Measurements from ENCODE around the gene PNKD.
A peak's percentile ranks its signal among the peaks of the same experiment; 100 is the strongest.

Gene PNKD

GRCh38 chr2:218383892-218384519 is 113.7 kb downstream of the PNKD start:
- no peak for DNase-seq

- DNase-seq = no peak
Measured at GRCh38 chr2:218384975-218385374, 114.7 kb downstream of the PNKD start.

DNA sequence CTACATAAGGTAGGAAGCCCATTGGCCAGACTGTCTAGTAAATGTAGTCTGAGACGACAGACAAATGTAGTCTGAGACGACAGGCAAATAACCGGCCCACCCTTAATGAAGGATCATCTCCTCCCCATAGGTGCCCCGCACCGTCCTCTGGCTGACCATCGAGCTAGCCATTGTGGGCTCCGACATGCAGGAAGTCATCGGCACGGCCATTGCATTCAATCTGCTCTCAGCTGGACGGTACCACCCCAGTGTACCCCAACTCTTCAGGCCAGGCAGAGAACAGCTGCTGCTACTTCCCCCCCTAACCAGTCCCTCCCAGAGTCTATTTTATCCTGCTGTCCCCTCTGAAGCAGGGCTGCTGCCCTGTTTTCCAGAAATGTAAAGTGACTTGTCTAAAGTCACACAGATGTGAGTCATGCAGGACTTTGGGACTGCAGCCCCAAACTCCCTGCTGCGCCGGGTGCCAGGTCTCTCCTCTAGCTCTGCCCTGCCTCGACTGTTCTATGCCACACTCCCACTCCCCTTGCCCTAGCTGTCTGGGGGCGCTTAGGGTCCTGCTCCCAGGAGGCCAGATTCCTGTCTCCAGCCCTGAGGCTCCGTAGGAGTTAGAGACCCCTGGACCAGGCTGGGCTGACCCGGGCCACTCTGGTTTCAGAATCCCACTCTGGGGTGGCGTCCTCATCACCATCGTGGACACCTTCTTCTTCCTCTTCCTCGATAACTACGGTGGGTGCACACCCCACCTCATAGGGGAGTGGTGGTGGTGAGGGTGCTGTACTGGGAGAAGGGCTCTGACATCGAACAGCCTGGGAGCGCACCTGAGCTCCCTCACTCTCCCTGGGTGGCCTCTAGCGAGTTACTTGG is 116.4 kb downstream of the PNKD start:
- DNase-seq = no peak

DNA sequence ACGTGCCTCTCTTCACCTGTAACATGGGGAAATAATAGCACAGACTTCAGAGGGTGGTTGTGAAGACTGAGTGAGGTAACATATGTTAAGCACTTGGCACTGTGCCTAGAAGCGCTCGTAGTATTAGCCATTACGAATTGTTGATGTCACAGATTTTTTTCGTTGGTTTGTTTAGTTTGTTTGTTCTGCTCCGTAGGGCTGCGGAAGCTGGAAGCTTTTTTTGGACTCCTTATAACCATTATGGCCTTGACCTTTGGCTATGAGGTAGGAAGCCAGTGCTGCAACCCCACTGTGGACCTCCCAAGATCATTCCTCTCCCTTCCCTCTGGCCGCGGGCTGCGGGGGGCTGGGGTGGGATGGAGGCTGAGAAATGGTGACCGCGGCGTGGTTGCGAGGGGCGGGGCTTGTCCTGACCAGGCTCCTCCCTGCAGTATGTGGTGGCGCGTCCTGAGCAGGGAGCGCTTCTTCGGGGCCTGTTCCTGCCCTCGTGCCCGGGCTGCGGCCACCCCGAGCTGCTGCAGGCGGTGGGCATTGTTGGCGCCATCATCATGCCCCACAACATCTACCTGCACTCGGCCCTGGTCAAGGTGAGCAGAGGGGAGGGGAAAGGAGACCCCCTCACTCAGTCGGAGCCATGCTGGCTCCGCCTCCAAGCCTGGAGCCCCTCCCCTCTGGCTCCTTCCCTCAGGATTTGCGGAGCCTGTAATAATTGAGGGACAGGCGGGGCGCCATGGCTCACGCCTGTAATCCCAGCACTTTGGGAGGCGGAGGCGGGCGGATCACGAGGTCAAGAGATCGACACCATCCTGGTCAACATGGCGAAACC is 117.3 kb downstream of the PNKD start:
- DNase-seq = no peak

DNA sequence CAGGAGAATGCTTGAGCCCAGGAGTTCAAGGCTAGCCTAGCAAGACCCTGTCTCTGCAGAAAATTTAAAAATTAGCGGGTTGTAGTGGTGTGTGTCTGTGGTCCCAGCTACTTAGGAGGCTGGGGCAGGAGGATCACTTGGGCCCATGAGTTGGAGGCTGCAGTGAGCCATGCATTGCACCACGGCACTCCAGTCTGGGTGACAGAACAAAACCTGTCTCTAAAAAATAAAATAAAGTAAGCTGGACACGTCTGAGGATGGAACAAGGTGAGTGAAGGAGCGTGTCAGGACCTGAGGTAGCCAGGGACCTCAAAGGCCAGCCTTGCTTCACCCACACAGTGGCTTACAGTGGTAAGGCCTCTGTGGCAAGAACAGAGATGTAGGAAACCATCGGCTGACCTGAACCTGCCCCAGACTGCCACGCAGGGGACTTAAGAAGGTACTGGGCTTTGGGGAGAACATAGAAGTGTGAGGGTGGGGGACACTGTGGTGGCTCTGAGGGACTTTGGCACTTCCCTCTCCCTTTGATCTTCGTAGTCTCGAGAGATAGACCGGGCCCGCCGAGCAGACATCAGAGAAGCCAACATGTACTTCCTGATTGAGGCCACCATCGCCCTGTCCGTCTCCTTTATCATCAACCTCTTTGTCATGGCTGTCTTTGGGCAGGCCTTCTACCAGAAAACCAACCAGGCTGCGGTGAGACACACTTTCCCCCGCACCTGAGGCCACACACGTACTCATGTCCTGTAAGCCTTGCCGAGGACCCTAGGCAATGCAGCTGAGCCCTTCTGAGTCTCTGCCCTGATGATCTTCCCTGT is 119.2 kb downstream of the PNKD start:
- DNase-seq = no peak

DNA sequence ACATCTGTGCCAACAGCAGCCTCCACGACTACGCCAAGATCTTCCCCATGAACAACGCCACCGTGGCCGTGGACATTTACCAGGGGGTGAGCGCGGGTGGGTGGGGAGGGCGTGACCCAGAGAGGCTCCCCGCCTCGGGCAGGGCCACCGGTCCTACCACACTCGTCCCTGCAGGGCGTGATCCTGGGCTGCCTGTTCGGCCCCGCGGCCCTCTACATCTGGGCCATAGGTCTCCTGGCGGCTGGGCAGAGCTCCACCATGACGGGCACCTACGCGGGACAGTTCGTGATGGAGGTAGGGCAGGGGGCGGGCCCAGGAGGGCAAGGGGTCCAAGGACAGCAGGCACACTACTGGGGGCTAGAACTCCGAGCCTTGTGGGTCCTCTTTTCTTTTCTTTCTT is 120.9 kb downstream of the PNKD start:
- no peak for DNase-seq

- no peak for DNase-seq
Measured at GRCh38 chr2:218392459-218392858, 122.1 kb downstream of the PNKD start.

- no peak for DNase-seq
Measured at GRCh38 chr2:218392891-218393462, 122.7 kb downstream of the PNKD start.

DNA sequence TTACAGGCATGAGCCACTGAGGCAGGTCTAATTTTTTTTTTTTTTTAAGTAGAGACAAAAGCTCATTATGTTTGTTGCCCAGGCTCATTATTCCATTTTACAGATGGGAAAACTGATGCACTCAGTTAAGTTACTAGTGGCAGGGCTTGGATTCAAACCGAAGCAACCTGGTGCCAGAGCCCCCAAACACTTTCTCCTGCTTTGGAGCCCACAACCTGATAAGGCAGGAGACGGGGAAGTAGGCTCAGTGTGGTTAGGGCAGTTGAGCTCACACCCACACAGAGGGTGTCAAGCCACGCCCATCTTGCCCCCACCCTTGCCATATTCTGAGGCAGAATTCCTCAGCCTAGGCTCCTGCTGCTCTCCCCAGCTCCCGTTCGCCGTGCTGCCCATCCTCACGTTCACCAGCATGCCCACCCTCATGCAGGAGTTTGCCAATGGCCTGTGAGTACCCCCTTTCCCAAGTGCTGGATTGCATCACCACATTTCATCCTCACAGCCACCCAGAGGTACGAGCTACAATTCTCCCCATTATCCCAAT is 123.5 kb downstream of the PNKD start:
- no peak for DNase-seq

- DNase-seq = no peak
Measured at GRCh38 chr2:218394298-218395089, 124.2 kb downstream of the PNKD start.

GRCh38 chr2:218395090-218395444 is 124.7 kb downstream of the PNKD start:
- DNase-seq = no peak

GRCh38 chr2:218395456-218395825 is 125.1 kb downstream of the PNKD start:
- no peak for DNase-seq

- peak; percentile 94 for DNase-seq
Measured at GRCh38 chr2:218395826-218396687, 125.7 kb downstream of the PNKD start.
